GM19372 (cell line): ENCODE measurements around the gene CIAO3.
"Not testable (repeated sequence)": the region's sequence is repeated elsewhere in the genome, so short reads cannot be mapped to it uniquely, and the experiment has no call there.

Experiments
- ATAC-seq: cut with Tn5 transposase; IDR thresholded peaks from one replicate; pipeline ENCODE4 v1.9.1; 2021; ENCODE audit warnings: mild to moderate bottlenecking, low read depth, moderate library complexity; ENCODE audit not compliant: unreplicated experiment

The CIAO3 gene

DNA sequence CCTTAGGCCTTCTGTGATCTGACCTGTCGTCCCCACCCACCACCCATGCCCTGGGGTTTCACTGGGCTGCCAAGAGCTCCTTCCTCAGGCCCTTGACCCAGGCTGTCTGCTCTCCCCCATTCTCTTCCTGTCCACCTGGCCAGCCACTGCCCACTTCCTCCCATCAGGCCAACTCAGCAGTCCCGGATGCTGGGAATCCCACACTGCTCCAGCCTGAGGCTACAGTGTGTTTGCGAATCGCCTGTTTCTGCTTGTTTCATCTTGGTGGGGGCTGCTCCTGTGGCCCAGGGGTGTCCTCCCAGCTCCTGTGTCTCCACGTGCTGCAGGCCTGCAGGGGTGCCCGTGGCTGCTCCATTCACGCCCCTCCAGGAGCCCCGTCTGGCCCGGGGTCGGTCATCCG lies 26.7 kb downstream of the CIAO3 start:
- ATAC-seq = no peak

DNA sequence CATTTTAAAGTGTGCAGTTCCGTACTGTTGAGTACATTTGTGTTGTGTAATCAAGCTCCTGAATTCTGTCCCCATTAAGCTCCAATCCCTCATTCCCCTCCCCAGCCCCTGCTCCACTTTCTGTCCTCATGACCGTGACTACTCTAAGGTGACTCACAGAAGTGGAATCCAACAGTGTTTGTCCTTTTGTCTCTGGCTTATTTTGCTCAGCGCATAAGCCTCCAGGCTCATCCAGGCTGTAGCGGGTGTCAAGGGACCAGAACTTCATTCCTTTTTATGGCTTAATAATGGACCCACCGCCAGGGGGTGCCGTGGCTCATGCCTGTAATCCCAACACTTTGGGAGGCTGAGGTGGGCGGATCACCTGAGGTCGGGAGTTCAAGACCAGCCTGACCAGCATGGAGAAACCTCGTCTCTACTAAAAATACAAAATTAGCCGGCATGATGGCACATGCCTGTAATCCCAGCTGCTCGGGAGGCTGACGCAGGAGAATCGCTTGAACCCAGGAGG lies 28.0 kb downstream of the CIAO3 start:
- ATAC-seq = not testable (repeated sequence)

DNA sequence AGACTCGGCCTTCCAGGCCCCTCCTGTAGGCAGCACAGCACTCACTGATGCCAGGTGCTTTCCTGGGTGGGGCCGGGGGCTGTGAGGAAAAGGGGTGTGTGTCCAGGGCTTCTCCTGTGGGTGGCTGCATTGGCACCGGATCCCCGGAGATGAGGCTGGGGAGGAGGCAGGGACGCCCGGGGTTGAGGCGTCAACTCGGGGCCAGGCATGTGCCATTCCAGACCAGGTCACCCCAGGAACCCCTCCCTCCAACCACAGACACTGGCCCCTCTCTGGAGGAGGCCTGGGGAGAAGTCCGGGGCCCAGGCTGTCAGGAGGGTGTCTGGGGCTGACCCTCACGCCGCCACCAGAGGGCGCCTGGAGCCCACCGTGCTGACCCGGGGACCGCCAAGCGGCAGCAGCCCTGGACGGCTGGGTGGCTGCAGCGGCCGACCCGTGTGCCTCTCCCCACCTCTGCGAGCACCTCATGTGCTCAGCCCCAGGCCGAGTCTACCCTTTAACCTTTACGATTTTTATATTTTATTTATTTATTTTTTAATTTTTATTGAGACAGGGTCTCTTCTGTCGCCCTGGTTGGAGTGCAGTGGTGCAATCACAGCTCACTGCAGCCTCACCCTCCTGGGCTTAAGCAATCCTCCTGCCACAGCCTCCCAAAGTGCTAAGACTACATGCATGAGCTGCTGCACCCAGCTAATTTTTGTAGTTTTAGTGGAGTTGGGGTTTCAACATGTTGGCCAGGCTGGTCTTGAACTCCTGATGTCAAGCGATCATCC lies 29.1 kb downstream of the CIAO3 start:
- ATAC-seq = no peak

DNA sequence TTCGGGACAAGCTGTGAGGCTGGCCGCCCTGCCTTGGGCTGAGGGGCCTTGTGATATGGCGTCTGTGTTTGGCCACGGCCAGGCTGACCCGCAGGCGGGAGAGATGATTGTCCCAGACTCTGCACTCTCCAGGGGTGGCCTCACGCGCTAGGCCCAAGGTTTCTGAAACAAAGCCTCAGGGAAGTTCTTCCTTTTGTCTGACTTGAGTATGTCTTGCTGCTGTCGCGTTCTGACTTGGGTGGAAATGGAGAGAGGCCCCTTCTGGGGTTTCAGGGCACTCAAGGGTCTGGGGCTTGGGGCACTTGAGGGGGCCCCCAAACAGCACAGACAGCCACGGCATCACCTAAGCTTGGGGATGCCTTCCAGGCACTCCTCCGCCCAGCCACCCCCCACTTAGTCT lies 29.7 kb downstream of the CIAO3 start:
- no peak for ATAC-seq

DNA sequence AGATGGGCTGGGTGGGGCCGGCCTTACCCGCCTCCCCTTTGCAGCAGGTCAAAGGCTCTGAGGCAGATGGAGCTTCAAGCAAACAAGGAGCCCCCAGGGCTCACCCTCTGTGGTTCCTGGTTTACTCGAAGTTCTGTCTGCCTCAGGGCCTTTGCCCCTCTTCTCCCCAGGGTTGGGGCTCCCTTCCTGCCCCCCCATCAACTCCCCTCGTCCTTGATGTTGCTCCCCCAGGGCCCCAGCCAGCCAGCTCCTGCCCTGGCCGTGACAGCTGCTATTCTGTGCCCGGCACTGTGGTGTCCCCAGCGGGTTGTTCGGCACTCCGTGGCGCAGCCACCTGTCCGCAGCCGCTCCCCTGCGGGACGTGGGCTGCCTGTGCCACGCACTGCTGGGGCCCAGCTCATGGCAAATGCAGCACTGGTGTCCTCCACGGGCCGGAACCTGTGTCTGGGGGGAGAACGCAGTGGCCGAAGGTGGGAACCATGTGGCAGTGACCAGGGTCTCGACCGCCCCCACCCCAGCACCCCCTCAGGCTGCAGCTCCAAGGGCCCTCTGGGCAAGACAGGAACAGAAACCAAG lies 30.2 kb downstream of the CIAO3 start:
- no peak for ATAC-seq

DNA sequence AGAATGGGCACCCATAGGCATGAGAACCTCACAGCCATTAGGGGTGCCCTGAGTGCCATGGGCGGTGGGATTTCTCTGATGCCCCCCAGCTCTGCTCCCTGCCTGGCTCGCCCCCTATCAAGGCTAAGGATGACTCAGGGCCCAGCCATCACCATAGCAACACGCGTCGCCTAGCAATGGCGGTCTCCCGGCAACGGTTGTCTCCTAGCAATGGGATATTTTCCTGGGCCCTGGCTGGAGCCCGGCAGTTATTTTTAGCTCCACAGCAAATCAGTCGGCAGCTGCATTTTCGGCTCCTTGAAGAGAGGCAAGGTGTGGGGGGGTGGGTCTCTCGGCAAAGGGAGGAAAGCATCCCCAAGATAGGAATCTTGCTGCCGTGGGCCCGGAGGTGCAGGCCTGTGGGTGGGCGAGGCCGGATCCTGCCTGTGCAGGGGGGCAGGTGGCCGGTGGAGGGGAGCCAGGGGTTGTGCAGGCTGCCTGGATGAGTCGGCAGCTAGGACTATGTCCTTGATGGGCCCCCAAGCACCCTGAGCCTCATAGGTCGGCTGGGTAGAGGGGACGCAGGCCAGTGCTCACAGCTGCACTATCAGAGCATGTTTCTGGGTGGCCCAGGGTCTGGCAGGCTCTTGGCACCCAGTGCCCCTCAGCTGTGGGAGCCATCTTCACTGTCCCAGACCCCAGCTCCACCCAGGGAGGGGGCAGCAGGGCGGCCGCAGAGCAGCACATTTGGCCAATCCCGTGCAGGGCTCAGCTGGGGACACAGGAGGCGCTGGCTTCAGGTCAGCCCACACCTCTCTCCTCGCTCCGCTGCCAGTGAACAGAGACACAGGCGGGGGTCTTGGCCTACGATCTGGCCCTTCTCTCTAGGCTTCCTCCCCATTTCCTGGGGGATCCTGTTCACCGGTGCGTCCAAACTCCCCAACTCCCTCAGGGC lies 31.0 kb downstream of the CIAO3 start:
- no peak for ATAC-seq

DNA sequence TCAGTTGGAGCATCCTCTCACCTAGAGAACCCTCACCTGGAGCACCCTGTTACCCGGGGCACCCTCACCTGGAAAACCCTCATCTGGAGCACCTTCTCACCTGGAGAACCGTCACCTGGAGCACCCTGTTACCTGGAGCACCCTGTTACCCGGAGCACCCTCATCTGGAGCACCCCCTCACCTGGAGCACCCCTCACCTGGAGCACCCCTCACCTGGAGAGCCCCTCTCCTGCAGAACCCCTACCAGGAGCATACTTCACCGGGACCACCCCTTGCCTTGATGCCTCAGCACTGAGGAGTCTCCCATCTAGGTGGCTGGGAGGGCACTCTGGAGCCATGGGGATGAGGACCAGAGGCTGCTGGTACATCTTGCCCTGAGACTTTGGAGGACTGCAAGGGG lies 31.8 kb downstream of the CIAO3 start:
- no peak for ATAC-seq

DNA sequence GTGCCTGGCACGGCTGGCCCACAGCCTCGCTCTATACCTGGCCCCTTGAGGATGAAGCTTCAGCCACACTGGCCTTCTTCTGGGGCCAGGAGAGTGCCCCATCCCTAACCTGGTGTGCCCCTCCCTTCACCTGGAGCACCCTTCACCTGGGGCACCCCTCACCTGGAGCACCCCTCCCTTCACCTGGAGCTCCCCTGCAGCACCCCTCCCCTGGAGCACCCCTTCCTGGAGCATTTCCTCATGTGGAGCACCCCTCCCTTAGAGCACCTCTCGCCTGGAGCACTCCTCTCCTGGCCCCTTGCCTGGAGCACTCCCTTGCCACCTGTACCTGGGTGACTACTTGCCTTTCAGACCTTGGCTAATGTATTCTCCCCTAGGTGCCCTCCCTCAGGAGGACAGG lies 32.8 kb downstream of the CIAO3 start:
- no peak for ATAC-seq

DNA sequence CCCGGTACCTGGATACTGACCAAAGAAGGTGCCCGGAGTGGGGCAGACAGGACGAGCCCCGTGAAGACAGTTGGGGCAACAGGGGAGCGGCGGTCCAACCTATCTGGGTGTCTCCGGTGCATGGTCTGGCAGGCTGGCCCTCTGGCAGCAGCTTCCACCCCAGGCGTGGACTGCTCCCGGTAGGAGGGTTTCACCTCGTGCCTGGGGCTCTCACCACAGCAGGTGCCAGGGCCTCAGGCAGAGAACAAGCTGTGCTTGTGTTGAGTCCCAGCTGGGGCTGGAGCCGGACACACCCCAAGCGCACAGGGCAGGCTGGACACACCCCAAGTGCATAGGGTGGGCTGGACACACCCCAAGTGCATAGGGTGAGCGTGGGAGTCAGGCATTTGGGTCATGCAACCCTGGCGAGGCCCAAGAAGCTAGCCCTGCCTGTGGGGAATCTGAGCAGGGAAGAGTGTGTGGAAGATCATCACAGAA lies 33.7 kb downstream of the CIAO3 start:
- no peak for ATAC-seq

DNA sequence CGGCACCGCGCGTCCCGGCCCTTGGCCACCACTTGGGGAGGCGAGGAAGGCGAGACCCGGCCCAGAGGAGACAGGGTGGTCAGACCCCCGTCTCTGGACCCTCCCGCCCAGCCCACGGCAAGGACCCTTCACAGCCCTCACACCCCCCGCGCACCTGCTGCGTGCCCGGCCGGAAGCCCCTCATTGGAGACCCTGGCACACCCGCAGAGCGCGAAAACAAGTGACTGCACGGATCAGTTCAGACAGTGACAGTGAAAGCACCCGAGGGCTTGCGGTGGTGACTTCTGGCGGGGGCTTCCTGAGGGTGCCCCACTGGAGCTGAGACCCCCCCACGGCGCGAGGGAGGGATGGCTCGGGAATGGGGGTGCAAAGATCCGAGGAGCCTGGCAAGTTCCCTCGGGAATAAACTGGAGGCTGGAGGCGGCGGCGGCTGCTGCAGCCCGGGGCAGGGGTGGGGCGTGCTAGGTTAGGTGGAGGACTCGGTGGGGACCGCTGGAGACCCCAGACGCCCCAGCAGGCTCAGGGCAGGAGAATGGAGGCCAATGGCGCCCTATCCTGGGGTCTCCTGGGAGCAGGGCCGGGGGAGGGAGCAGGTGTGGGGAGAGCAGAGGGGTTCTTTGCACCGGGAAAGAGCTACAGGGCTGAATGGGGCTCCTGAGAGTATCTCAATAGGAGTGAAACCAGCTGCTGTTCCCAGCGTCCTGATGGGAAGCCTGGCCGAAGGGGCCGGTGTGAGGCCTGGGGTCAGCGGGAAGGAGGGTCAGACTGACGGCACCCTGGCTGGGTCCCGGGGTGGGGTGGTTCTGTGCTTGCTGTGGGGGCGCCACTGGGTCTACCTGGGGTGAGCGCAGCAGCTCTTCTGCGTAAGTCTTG lies 34.4 kb downstream of the CIAO3 start:
- no peak for ATAC-seq

DNA sequence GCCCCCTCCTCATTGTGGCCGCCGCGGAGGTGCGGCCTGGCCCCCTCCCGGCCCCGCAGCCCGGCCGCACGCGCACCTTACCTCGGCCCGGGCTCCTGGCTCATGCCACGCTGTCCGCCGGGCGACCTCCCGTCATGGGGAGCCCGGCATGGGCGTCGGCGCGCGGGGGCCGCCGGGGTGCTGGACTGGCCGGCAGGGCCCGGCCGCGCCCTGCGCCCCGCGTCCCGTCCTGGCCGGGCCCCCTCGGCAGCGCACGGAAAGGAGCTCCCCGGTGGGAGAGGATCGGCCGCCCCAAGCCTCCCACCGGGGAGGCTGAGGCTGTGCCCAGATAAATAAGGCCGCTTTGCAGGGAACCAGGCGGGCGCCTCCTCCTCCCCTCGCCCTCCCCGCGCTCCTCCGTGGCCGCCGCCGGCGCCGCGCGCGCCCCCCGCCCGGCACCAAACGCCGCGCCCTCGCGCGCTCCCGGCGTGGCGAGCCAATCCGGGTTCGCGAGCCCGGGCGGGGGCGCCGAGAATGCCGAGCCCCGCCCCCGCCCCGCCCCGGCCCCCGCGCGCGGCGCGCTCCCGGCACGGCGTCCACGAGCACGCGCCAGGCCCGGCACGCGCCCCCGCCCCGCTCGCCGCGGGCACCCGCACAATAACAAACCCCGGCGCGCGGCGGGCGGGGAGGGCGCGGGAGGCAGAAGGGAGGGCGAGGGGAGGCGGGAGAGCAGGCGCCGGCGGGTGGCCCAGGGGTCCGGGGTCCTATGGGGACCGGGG lies 35.2 kb downstream of the CIAO3 start, which contains the start of gene FBXL16:
FBXL16 (minus strand) TSS at position 371 of the 758 bp plus-strand sequence. CDS start 8,396 bp downstream, outside the sequence.
- no peak for ATAC-seq

DNA sequence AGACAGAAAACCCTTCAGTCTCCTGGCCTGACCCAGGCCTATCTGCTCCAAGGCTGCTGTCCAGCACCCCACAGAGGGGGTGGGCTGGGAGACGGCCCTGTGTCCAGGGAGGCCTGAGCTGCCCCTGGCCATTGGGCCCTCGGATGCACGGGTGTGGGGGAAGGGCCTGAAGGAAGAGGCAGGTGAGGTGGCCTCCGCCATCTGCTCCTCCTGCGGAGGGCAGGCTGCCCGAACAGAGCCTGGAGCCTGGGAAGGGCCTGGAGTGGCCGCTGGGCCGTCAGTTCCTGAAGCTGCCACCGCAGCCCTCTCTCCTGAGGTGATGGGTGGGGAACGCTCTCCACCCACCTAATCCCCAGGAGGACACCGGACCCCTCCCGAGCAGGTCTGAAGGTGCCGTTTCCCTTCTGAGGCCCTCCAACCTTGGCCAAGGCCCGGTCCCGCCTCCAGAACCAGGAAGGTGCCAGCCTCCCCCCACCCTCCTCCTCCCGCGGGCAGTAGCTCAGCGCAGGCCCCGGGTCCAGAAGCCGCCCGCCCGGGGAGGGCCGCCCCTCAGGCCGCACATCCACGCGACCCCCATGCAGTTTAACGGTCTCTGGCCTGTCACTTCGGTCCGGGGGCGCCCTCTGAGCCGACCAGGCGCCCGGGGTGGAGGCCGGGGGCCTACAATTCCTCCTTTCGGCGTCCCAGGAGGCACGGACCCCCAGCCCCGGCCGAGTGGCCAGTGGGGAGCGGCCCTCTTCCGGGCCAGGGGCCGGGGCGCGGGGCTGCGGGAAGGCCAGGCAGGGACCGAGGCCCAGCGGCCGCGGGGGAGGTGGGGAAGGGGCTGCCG lies 36.0 kb downstream of the CIAO3 start:
- ATAC-seq = no peak

DNA sequence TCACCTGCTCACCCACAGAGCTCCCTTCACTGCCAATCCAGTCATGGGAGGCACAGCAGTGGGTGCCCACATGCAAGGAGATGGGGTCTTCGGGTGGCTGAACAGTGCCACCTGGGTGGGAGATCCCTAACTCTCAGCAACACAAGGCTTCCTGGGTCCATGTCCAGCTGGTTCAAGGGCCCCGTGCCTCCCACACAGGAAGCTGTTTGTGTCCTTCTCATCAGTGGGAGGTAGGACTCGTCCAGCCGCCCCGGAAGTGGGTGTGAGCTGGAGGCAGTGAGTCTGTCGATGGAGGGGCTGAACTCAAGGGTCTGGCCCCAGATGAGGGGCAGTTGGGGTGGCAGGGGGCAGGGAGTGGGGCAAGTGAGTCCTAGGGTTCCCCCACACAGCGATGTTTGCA lies 36.8 kb downstream of the CIAO3 start:
- no peak for ATAC-seq

DNA sequence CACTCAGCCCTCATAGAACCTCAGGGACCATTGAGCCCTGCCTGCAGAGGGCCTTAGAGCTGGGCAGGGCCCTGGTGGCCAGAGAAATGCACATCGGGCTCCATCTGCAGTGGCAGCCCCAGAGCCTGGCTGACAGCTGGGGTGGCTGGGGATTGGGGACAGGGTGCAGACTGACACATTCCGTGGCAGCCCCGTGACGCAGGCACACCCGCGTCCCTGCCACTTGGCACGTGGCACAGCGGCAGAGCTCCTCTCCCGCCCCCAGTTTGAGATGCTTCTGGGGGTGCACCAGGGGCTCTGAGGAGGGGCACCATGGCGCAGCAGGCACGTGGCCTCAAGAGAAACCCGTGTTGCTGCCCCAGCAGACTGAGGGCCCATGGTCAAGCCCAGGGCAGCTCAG lies 37.4 kb downstream of the CIAO3 start:
- ATAC-seq = no peak

DNA sequence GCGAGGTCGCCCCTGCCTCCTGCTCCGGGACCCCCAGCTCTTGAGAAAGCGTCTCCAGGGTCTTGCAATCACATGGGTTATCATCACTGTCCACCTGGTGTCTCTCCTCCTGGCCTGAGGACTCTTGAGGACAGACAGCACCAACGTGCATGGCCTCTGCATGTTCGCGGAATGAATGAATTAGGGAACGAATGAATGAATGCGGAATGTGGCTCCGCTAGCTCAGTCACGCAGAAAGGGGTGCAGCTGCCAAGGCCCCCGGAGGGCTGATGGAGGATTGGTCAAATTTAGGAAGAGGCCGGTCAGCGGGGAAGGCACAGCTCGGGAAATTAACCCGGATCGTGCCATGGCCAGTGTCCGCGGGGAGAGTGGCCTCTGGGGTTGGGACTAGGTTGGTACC lies 38.5 kb downstream of the CIAO3 start:
- no peak for ATAC-seq

DNA sequence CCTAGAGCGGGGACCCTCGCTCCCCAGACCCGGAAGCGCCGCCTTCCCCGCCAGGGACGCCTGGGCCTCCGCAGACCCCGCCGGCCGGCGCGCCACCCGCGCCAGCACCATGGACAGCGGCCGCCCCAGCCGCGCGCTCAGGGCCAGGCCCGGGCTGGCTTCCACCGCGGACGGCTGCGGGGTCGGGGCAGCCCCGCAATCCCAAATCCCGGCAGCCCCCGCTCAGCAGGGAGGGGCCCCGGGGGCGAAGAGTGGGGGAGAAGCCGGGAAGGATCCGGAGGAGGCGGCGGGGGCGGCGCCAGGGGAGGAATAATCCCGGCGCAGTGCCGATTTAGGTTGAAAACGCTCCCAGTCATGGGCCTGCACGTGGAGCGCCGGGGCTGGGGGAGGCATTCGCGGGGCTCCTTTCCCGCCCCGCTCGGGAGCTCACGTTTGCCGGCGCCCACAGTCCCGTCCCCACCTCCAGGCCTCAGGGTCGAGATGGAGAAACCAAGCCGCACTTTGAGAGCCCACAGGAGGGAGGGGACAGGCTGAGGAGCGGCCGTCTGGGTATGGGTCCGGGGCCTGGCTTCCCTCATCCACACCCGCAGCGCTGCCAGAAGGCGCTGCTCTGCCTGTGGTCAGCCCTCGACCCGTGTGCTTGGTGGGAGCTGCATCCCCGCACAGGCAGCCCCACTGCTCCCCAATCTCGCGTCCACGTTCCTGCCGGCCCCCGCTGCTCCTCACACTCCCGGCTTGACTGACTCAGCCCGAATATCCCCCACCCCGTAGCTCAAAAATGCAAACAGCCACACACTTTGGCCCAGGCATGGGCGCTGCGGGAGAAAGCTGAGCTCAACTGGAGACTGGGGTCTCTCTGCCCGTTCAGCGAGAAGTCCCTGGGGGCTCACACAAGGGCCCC lies 39.9 kb downstream of the CIAO3 start:
- no peak for ATAC-seq

DNA sequence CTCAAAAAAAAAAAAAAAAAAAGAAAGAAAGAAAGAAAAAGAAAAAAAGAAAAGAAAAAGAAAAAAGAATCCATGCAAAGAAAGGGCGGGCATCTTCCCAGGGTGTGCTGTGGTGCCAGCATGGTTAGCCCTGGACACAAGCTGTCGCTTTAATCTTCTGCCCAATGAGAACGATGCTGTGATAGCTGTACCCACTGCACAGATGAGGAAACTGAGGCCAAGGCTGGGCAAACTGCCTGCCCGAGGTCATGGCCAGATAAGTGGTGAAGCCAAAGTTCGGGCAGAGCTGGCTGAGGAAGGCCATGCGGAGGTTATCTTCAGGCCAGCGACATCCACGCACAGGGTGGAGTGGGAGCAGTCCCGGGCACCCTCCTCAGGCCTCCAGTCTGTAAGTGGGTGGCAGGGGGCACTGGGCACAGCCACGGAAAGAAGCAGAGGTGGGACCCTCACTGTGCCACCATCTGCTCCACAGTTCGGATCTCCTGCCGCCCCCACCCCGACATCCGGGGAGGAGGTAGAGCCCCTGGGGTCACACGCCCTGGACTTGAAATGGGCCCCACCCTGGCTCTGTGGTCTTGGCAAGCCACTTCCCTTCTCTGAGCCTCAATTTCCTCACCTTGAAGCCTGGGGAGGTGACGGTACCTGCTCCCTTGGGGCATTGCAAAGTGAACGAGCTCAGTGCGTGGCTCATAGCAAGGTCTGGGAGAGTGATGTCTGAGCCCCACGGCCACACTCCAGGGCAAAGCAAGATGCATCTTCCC lies 41.7 kb downstream of the CIAO3 start:
- ATAC-seq = no peak
